Measurements from ENCODE around the gene RPL27A. TPM values are rescaled to one million over a fixed set of nuclear protein-coding genes. Genes with fewer than 3 reads are reported as not detected.

RPL27A gene
- total RNA-seq, 1 donor, result 1,658 TPM

Small RNAs within 50 kb of the gene (small RNA-seq; reads per million reads assigned to genes)
- gene SNORA3A (not detected), gene SNORA3B (56.6 reads per million, percentile 96 among the genes with 10 or more reads in this experiment)

Other genes with a start within 250 kb of the RPL27A start
- 7.3 TPM for gene STK33, start 88.6 kb upstream of the RPL27A start, total RNA-seq
- gene TRIM66, start 127 bp upstream of the RPL27A start, total RNA-seq, result 11.8 TPM
- gene AKIP1, start 228.4 kb downstream of the RPL27A start, total RNA-seq, result 15.9 TPM

All from hematopoietic multipotent progenitor cell (in vitro differentiated cells).